MM.1S (cell line): ENCODE results near the gene PTPN1.

Source experiments
- DNase-seq: peaks from one replicate; pipeline ENCODE4 v3.0.0-alpha.2; 2015
- H2AFZ ChIP-seq: fragments of 300-600 bp; sonication (generic); 2 replicates; pipeline ENCODE4 v1.6.0; 2016; ENCODE audit warnings: antibody characterized with exemption, low read length
- H3F3A ChIP-seq: fragments of 300-600 bp; sonication (generic); 2 replicates; pipeline ENCODE4 v1.6.1; 2016; ENCODE audit warnings: mild to moderate bottlenecking, antibody characterized with exemption, low read length, moderate library complexity, mixed read lengths; ENCODE audit not compliant: insufficient read depth
- H3K27ac ChIP-seq: fragments of 300-600 bp; sonication (generic); 2 replicates; pipeline ENCODE4 v1.5.1; 2016; ENCODE audit warnings: mild to moderate bottlenecking, low read length
- H3K27me3 ChIP-seq: fragments of 300-600 bp; sonication (generic); replicated peaks from 2 replicates; pipeline ENCODE4 v1.6.0; 2016; ENCODE audit warnings: low read length; ENCODE audit not compliant: insufficient read depth
- H3K36me3 ChIP-seq: fragments of 300-600 bp; sonication (generic); replicated peaks from 2 replicates; pipeline ENCODE4 v1.6.1; 2016; ENCODE audit warnings: mild to moderate bottlenecking, low read length, mixed read lengths; ENCODE audit not compliant: insufficient read depth
- H3K4me1 ChIP-seq: fragments of 300-600 bp; sonication (generic); 2 replicates; pipeline ENCODE4 v1.6.1; 2016; ENCODE audit warnings: low read length, mixed read lengths
- H3K4me2 ChIP-seq: fragments of 300-600 bp; sonication (generic); 2 replicates; pipeline ENCODE4 v1.6.0; 2016; ENCODE audit warnings: low read depth, low read length
- H3K4me3 ChIP-seq: fragments of 300-600 bp; sonication (generic); 2 replicates; pipeline ENCODE4 v1.5.1; 2016; ENCODE audit warnings: low read length, mixed read lengths
- H3K79me2 ChIP-seq: fragments of 300-600 bp; sonication (generic); 2 replicates; pipeline ENCODE4 v1.6.1; 2016; ENCODE audit warnings: mixed run types, low read length, mixed read lengths
- H3K9ac ChIP-seq: fragments of 300-600 bp; sonication (generic); 2 replicates; pipeline ENCODE4 v1.6.1; 2016; ENCODE audit warnings: low read length, mixed read lengths
- H3K9me2 ChIP-seq: fragments of 300-600 bp; sonication (generic); replicated peaks from 2 replicates; pipeline ENCODE4 v1.6.1; 2016; ENCODE audit warnings: mild to moderate bottlenecking, low read length, mixed read lengths; ENCODE audit not compliant: insufficient read depth
- H3K9me3 ChIP-seq: fragments of 300-600 bp; sonication (generic); replicated peaks from 2 replicates; pipeline ENCODE4 v1.6.1; 2016; ENCODE audit warnings: mild to moderate bottlenecking, low read length, mixed read lengths; ENCODE audit not compliant: insufficient read depth
- H4K20me1 ChIP-seq: fragments of 300-600 bp; sonication (generic); 2 replicates; pipeline ENCODE4 v1.6.1; 2016; ENCODE audit warnings: mild to moderate bottlenecking, low read length, moderate library complexity, mixed read lengths; ENCODE audit not compliant: insufficient read depth
- EZH2 ChIP-seq: fragments of 300-600 bp; sonication (generic); optimal IDR thresholded peaks from 2 replicates; pipeline ENCODE3; 2017; ENCODE audit warnings: low read depth, mild to moderate bottlenecking, antibody characterized with exemption, low read length, mixed read lengths
- EZH2phosphoT487 ChIP-seq: fragments of 300-600 bp; sonication (generic); IDR thresholded peaks from 2 replicates; pipeline ENCODE4 v1.6.1; 2018; ENCODE audit warnings: antibody characterized with exemption, low read length
- TF ChIP-seq, protein P1 (sequence below): fragments of 300-600 bp; sonication (generic); IDR thresholded peaks from 2 replicates; pipeline ENCODE4 v1.5.1; 2016; ENCODE audit warnings: antibody characterized with exemption, low read length, mixed read lengths

PTPN1 gene

DNA sequence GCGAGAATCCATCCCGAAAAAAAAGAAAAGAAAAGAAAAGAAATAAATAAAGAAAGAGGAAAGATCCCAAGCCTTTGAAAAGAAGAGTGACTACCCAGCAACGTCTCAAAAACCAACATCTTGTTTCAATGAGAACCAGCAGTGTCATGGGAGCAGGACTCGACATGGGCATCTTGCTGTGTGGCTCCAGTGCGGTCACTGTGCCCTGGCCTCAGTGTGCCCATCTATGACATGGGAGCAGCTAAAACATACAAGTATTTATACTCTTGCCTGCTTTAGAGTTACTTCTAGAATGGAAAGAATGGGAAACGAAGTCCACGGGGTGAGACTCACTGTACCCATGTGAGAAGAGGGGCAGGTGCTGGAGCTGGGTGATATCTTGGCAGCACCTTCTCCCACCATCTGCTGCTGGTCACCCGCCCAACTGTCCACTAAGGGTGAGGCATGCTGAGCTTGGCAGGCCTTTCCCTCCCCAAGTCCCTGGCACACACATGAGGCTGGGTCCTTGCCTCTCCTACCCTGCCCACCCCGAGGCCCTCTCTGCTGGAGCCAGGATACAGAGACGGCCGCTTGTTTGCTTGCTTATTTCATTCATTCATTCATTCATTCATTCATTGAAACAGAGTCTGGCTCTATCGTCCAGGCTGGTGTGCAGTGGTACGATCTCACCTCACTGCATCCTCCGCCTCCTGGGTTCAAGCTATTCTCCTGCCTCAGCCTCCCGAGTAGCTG, 103.4 kb downstream of the PTPN1 start:
- no peak overlapping the region for H3K27ac ChIP-seq
- no peaks in the 10 kb centered on the region for H3K9me2 ChIP-seq
- no peak overlapping the region for H3K4me3 ChIP-seq
- H3K79me2 ChIP-seq, result no peaks in the 10 kb centered on the region
- no peaks in the 10 kb centered on the region for H3K9me3 ChIP-seq
- no peaks in the 10 kb centered on the region for H3K27me3 ChIP-seq
- no peak for DNase-seq
- no peak overlapping the region for H2AFZ ChIP-seq
- no peaks in the 10 kb centered on the region for H3K36me3 ChIP-seq
- H4K20me1 ChIP-seq, result no peaks in the 10 kb centered on the region
- no peak overlapping the region for H3K9ac ChIP-seq
- H3K4me1 ChIP-seq, result no peaks in the 10 kb centered on the region
- no peak overlapping the region for H3K4me2 ChIP-seq
- TF ChIP-seq EZH2phosphoT487, result no peak
- TF ChIP-seq EZH2, result no peak
- TF ChIP-seq, protein P1, sequence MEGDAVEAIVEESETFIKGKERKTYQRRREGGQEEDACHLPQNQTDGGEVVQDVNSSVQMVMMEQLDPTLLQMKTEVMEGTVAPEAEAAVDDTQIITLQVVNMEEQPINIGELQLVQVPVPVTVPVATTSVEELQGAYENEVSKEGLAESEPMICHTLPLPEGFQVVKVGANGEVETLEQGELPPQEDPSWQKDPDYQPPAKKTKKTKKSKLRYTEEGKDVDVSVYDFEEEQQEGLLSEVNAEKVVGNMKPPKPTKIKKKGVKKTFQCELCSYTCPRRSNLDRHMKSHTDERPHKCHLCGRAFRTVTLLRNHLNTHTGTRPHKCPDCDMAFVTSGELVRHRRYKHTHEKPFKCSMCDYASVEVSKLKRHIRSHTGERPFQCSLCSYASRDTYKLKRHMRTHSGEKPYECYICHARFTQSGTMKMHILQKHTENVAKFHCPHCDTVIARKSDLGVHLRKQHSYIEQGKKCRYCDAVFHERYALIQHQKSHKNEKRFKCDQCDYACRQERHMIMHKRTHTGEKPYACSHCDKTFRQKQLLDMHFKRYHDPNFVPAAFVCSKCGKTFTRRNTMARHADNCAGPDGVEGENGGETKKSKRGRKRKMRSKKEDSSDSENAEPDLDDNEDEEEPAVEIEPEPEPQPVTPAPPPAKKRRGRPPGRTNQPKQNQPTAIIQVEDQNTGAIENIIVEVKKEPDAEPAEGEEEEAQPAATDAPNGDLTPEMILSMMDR, result no peak
- no peaks in the 10 kb centered on the region for H3F3A ChIP-seq

DNA sequence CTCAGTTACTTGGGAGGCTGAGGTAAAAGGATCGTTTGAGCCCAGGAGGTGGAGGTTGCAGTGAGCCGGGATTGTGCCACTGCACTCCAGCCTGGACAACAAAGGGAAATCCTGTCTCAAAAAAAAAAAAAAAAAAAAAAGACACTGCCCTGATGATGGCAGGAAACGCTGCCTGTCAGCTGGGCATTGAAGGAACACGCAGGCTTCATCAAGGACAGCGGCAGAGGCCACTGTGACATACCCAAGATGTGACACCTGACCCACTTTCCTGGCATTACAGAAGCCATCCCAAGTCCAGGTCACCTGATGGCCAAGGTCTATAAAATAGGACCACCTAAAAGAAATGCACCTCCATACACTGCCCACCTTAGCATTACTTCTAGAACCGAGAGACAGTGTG, 105.2 kb downstream of the PTPN1 start:
- TF ChIP-seq, protein P1, result no peak
- TF ChIP-seq EZH2, result no peak
- TF ChIP-seq EZH2phosphoT487, result no peak
- Histone ChIP-seq H3K4me2 (no peak overlapping the region), H3K27me3 (no peaks in the 10 kb centered on the region), H4K20me1 (no peaks in the 10 kb centered on the region), H3K27ac (no peak overlapping the region), H3K4me3 (no peak overlapping the region), H3F3A (no peaks in the 10 kb centered on the region), H3K9me3 (no peaks in the 10 kb centered on the region), H3K79me2 (no peaks in the 10 kb centered on the region), H3K4me1 (no peaks in the 10 kb centered on the region), H3K36me3 (no peaks in the 10 kb centered on the region), H3K9ac (no peak overlapping the region), H2AFZ (no peak overlapping the region), H3K9me2 (no peaks in the 10 kb centered on the region)
- no peak for DNase-seq

DNA sequence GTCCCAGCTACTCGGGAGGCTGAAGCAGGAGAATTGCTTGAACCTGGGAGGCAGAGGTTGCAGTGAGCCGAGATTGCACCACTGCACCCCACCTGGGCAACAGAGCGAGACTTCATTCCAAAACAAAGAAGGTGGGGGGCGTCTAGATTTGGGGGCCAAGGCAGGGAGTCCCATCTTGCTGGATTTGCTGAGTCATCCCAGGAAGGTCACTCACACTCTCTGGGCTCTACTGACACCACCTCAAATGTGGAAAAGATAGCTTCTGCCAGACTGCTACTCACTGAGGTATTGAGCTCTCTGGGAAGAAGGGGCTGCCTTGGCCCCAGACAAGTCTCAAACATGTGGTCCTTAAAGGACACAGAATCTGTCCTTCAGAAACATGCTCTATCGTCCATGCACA, 106.8 kb downstream of the PTPN1 start:
- Histone ChIP-seq H3K4me2 (no peak overlapping the region), H3K4me3 (no peak overlapping the region), H4K20me1 (no peaks in the 10 kb centered on the region), H3K9me3 (no peaks in the 10 kb centered on the region), H3K9me2 (no peaks in the 10 kb centered on the region), H3K27me3 (no peaks in the 10 kb centered on the region), H3K4me1 (no peaks in the 10 kb centered on the region), H3F3A (no peaks in the 10 kb centered on the region), H3K79me2 (no peaks in the 10 kb centered on the region), H3K9ac (no peak overlapping the region), H3K36me3 (no peaks in the 10 kb centered on the region), H3K27ac (no peak overlapping the region), H2AFZ (no peak overlapping the region)
- no peak for TF ChIP-seq EZH2
- no peak for TF ChIP-seq EZH2phosphoT487
- TF ChIP-seq, protein P1, result no peak
- DNase-seq, result no peak
